ENCODE results near the gene NEIL1. TPM values are rescaled to one million over a fixed set of nuclear protein-coding genes. Genes with fewer than 3 reads are reported as not detected.
"Not testable (repeated sequence)": the region's sequence is repeated elsewhere in the genome, so short reads cannot be mapped to it uniquely, and the experiment has no call there.

NEIL1 gene
- total and polyA plus RNA-seq, 4 donors, result 11.8 to 60.9 (median 37.8) TPM

- Histone ChIP-seq H3K9me3 (ENCODE audit: control insufficient read depth, insufficient read depth, low read length) (no peaks in the 10 kb centered on the region), H3K27me3 (ENCODE audit: control insufficient read depth, insufficient read depth, low read length) (no peaks in the 10 kb centered on the region), H3K36me3 (ENCODE audit: control insufficient read depth, insufficient read depth, low read length) (no peaks in the 10 kb centered on the region), H3K4me1 (ENCODE audit: control insufficient read depth, insufficient read depth, low read length) (no peaks in the 10 kb centered on the region), H3K4me3 (ENCODE audit: low read depth, low read length) (no peak overlapping the region), H3K27ac (ENCODE audit: low read depth, low read length) (no peak overlapping the region)
- 95% methylated on average over 2 of the region's 2 CpGs for WGBS (ENCODE audit: insufficient coverage)
- DNase-seq (ENCODE audit: low read depth in 4 of 6, low spot score in 6 of 6), result no peak
Observed at GRCh38 chr15:75329571-75329970, 17.3 kb upstream of the NEIL1 start.

GRCh38 chr15:75332093-75332492 is 14.7 kb upstream of the NEIL1 start:
- H3K4me3 ChIP-seq (ENCODE audit: low read depth, low read length); H3K27ac ChIP-seq (ENCODE audit: low read depth, low read length); DNase-seq (ENCODE audit: low read depth in 4 of 6, low spot score in 6 of 6); H3K9me3 ChIP-seq (ENCODE audit: control insufficient read depth, insufficient read depth, low read length); H3K4me1 ChIP-seq (ENCODE audit: control insufficient read depth, insufficient read depth, low read length); H3K27me3 ChIP-seq (ENCODE audit: control insufficient read depth, insufficient read depth, low read length); H3K36me3 ChIP-seq (ENCODE audit: control insufficient read depth, insufficient read depth, low read length): not testable (repeated sequence)
- WGBS (ENCODE audit: insufficient coverage), result no CpG with 5 or more reads among the region's 7 CpGs

GRCh38 chr15:75333654-75334419 is 13.0 kb upstream of the NEIL1 start:
- H3K36me3 ChIP-seq (ENCODE audit: control insufficient read depth, insufficient read depth, low read length); H3K4me3 ChIP-seq (ENCODE audit: low read depth, low read length); DNase-seq (ENCODE audit: low read depth in 4 of 6, low spot score in 6 of 6); H3K27ac ChIP-seq (ENCODE audit: low read depth, low read length); H3K9me3 ChIP-seq (ENCODE audit: control insufficient read depth, insufficient read depth, low read length); H3K27me3 ChIP-seq (ENCODE audit: control insufficient read depth, insufficient read depth, low read length); H3K4me1 ChIP-seq (ENCODE audit: control insufficient read depth, insufficient read depth, low read length): not testable (repeated sequence)
- WGBS (ENCODE audit: insufficient coverage), result 97% methylated on average over 7 of the region's 15 CpGs

GRCh38 chr15:75335313-75335704 is 11.5 kb upstream of the NEIL1 start:
- DNase-seq (ENCODE audit: low read depth in 4 of 6, low spot score in 6 of 6), result no peak
- Histone ChIP-seq H3K4me3 (ENCODE audit: low read depth, low read length) (peak overlapping the region; percentile 86), H3K27ac (ENCODE audit: low read depth, low read length) (no peak overlapping the region), H3K36me3 (ENCODE audit: control insufficient read depth, insufficient read depth, low read length) (peaks cover 20% of the 10 kb centered on the region), H3K9me3 (ENCODE audit: control insufficient read depth, insufficient read depth, low read length) (no peaks in the 10 kb centered on the region), H3K27me3 (ENCODE audit: control insufficient read depth, insufficient read depth, low read length) (no peaks in the 10 kb centered on the region), H3K4me1 (ENCODE audit: control insufficient read depth, insufficient read depth, low read length) (peaks cover 9% of the 10 kb centered on the region)
- WGBS (ENCODE audit: insufficient coverage), result no CpG with 5 or more reads among the region's 3 CpGs

GRCh38 chr15:75335705-75336355 is 11.0 kb upstream of the NEIL1 start, which contains the start of gene COMMD4:
COMMD4 (plus strand) TSS chr15:75336063; CDS start chr15:75336090, 27 bp downstream.
- Histone ChIP-seq H3K9me3 (ENCODE audit: control insufficient read depth, insufficient read depth, low read length) (no peaks in the 10 kb centered on the region), H3K36me3 (ENCODE audit: control insufficient read depth, insufficient read depth, low read length) (peaks cover 21% of the 10 kb centered on the region), H3K4me1 (ENCODE audit: control insufficient read depth, insufficient read depth, low read length) (peaks cover 9% of the 10 kb centered on the region), H3K27me3 (ENCODE audit: control insufficient read depth, insufficient read depth, low read length) (no peaks in the 10 kb centered on the region), H3K4me3 (ENCODE audit: low read depth, low read length) (peak within 1 kb of the TSS; percentile 86), H3K27ac (ENCODE audit: low read depth, low read length) (no peak within 1 kb of the TSS)
- WGBS (ENCODE audit: insufficient coverage), result 0% methylated on average over 36 of the region's 42 CpGs
- DNase-seq (ENCODE audit: low read depth in 4 of 6, low spot score in 6 of 6), result peak; percentile 83 to 98 (median 90)

GRCh38 chr15:75338661-75339240 is 8.1 kb upstream of the NEIL1 start:
- Histone ChIP-seq H3K27ac (ENCODE audit: low read depth, low read length) (no peak overlapping the region), H3K9me3 (ENCODE audit: control insufficient read depth, insufficient read depth, low read length) (no peaks in the 10 kb centered on the region), H3K4me3 (ENCODE audit: low read depth, low read length) (no peak overlapping the region), H3K36me3 (ENCODE audit: control insufficient read depth, insufficient read depth, low read length) (peaks cover 25% of the 10 kb centered on the region), H3K27me3 (ENCODE audit: control insufficient read depth, insufficient read depth, low read length) (no peaks in the 10 kb centered on the region), H3K4me1 (ENCODE audit: control insufficient read depth, insufficient read depth, low read length) (peaks cover 9% of the 10 kb centered on the region)
- DNase-seq (ENCODE audit: low read depth in 4 of 6, low spot score in 6 of 6), result no peak
- WGBS (ENCODE audit: insufficient coverage), result 97% methylated on average over 7 of the region's 11 CpGs

- 98% methylated on average over 12 of the region's 13 CpGs for WGBS (ENCODE audit: insufficient coverage)
- Histone ChIP-seq H3K4me3 (ENCODE audit: low read depth, low read length) (no peak overlapping the region), H3K36me3 (ENCODE audit: control insufficient read depth, insufficient read depth, low read length) (peaks cover 25% of the 10 kb centered on the region), H3K27ac (ENCODE audit: low read depth, low read length) (no peak overlapping the region), H3K27me3 (ENCODE audit: control insufficient read depth, insufficient read depth, low read length) (no peaks in the 10 kb centered on the region), H3K4me1 (ENCODE audit: control insufficient read depth, insufficient read depth, low read length) (peaks cover 9% of the 10 kb centered on the region), H3K9me3 (ENCODE audit: control insufficient read depth, insufficient read depth, low read length) (no peaks in the 10 kb centered on the region)
- no peak for DNase-seq (ENCODE audit: low read depth in 4 of 6, low spot score in 6 of 6)
Observed at GRCh38 chr15:75339531-75340240, 7.2 kb upstream of the NEIL1 start.

GRCh38 chr15:75342221-75342620 is 4.6 kb upstream of the NEIL1 start:
- H3K36me3 ChIP-seq (ENCODE audit: control insufficient read depth, insufficient read depth, low read length), result peaks cover 25% of the 10 kb centered on the region
- DNase-seq (ENCODE audit: low read depth in 4 of 6, low spot score in 6 of 6), result no peak
- no peak overlapping the region for H3K27ac ChIP-seq (ENCODE audit: low read depth, low read length)
- peaks cover 7% of the 10 kb centered on the region for H3K4me1 ChIP-seq (ENCODE audit: control insufficient read depth, insufficient read depth, low read length)
- no peaks in the 10 kb centered on the region for H3K27me3 ChIP-seq (ENCODE audit: control insufficient read depth, insufficient read depth, low read length)
- 85% methylated on average over 6 of the region's 6 CpGs for WGBS (ENCODE audit: insufficient coverage)
- H3K9me3 ChIP-seq (ENCODE audit: control insufficient read depth, insufficient read depth, low read length), result no peaks in the 10 kb centered on the region
- H3K4me3 ChIP-seq (ENCODE audit: low read depth, low read length), result no peak overlapping the region

- H3K27ac ChIP-seq (ENCODE audit: low read depth, low read length); H3K4me3 ChIP-seq (ENCODE audit: low read depth, low read length); H3K9me3 ChIP-seq (ENCODE audit: control insufficient read depth, insufficient read depth, low read length); H3K27me3 ChIP-seq (ENCODE audit: control insufficient read depth, insufficient read depth, low read length): not testable (repeated sequence)
- 47% methylated on average over 5 of the region's 8 CpGs for WGBS (ENCODE audit: insufficient coverage)
- peak in 2 of 6 donors; percentile 31 to 58 for DNase-seq (ENCODE audit: low read depth in 4 of 6, low spot score in 6 of 6)
- Histone ChIP-seq H3K36me3 (ENCODE audit: control insufficient read depth, insufficient read depth, low read length) (peaks cover 21% of the 10 kb centered on the region), H3K4me1 (ENCODE audit: control insufficient read depth, insufficient read depth, low read length) (peaks cover 23% of the 10 kb centered on the region)
Observed at GRCh38 chr15:75343953-75344352, 2.9 kb upstream of the NEIL1 start.

All from spinal cord (tissue), 10 donors.